ENCODE data around the gene NFXL1.
A peak's percentile ranks its signal among the peaks of the same experiment; 100 is the strongest.
"Not testable (repeated sequence)": the region's sequence is repeated elsewhere in the genome, so short reads cannot be mapped to it uniquely, and the experiment has no call there.

Gene NFXL1

DNA sequence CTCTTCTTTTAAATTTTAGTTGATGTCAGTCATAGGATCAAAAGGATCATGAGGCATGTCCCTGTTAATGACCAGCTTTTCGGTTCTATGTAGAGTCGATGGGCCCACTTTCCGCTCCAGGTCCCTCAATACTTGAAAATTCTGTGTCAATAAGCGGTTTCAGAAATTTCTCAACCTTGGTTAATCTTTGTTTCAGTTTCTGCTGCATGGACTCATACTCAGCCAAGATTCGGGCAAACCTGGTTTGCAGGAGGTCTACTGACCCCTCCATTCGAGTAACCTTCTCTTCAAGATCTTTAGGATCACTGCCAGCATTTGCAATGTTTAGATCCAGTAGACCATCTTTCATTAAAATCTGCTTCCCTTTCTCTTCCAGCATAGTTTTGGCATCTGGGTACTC lies 22.0 kb upstream of the NFXL1 start:
- no peak for TF ChIP-seq CTCF (IDR thresholded peaks at IDR 0.05; ENCODE audit: insufficient read depth, low read depth, low read length, missing control alignments)
- H3K4me3 ChIP-seq (ENCODE audit: low read depth, low read length): no peak overlapping the region
- DNase-seq (ENCODE audit: low read depth): no peak

GRCh38 chr4:47933840-47934239 lies 19.5 kb upstream of the NFXL1 start:
- H3K4me3 ChIP-seq (ENCODE audit: low read depth, low read length): no peak overlapping the region
- TF ChIP-seq CTCF (IDR thresholded peaks at IDR 0.05; ENCODE audit: insufficient read depth, low read depth, low read length, missing control alignments): peak; percentile 52
- peak; percentile 51 for DNase-seq (ENCODE audit: low read depth)

GRCh38 chr4:47930971-47931804 lies 16.8 kb upstream of the NFXL1 start:
- TF ChIP-seq CTCF (IDR thresholded peaks at IDR 0.05; ENCODE audit: insufficient read depth, low read depth, low read length, missing control alignments): no peak
- no peak for DNase-seq (ENCODE audit: low read depth)
- no peak overlapping the region for H3K4me3 ChIP-seq (ENCODE audit: low read depth, low read length)

GRCh38 chr4:47929682-47930201 lies 15.4 kb upstream of the NFXL1 start:
- DNase-seq (ENCODE audit: low read depth): no peak
- no peak for TF ChIP-seq CTCF (IDR thresholded peaks at IDR 0.05; ENCODE audit: insufficient read depth, low read depth, low read length, missing control alignments)
- no peak overlapping the region for H3K4me3 ChIP-seq (ENCODE audit: low read depth, low read length)

DNA sequence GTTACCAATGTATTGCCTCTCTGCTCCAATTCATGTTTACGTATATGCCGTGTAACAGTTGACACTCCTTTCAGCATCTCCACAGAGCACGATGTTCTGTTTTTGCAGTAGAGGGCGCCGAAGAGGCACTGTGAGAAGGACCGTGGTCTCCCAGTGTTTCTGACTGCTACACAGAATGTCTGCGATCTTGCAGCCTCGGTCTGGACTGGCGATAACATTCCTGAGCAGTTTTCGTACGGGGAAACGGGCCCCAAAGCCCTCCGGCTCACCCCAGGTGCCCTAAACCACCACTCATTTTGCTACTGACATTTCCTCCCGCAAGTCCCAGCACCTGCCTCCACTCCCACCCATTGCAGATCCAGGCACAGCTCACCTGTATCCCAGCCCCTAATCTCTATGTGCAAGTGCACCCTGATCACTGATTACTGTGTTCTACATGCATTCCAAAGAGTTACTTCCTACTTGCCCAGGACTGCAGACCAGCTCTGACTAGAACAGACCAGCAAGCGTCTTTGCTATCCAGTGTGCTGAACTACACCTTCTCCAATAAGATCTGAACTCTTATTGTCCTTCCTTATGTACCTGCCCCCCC lies 12.4 kb upstream of the NFXL1 start:
- peak; percentile 67 for DNase-seq (ENCODE audit: low read depth)
- TF ChIP-seq CTCF (IDR thresholded peaks at IDR 0.05; ENCODE audit: insufficient read depth, low read depth, low read length, missing control alignments): peak; percentile 84
- no peak overlapping the region for H3K4me3 ChIP-seq (ENCODE audit: low read depth, low read length)

GRCh38 chr4:47923261-47923608 lies 8.9 kb upstream of the NFXL1 start:
- not testable (repeated sequence) for DNase-seq (ENCODE audit: low read depth); H3K4me3 ChIP-seq (ENCODE audit: low read depth, low read length)

- DNase-seq (ENCODE audit: low read depth): not testable (repeated sequence)
Observed at GRCh38 chr4:47922436-47923260, 8.3 kb upstream of the NFXL1 start.

DNA sequence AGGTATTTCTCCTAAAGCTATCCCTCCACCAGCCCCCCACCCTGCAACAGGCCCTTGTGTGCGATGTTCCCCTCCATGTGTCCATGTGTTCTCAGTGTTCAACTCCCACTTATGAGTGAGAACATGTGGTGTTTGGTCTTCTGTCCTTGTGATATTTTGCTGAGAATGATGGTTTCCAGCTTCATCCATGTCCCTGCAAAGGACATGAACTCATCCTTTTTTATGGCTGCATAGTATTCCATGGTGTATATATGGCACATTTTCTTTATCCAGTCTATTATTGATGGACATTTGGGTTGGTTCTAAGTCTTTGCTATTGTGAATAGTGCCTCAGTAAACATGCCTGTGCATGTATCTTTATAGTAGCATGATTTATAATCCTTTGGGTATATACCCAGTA lies 2.8 kb upstream of the NFXL1 start:
- H3K4me3 ChIP-seq (ENCODE audit: low read depth, low read length); DNase-seq (ENCODE audit: low read depth): not testable (repeated sequence)

More at GRCh38 chr4:47922436-47923260, 8.3 kb upstream of the NFXL1 start:
- H3K4me3 ChIP-seq (ENCODE audit: low read depth, low read length): not testable (repeated sequence)

All from GM12865 (cell line).